Measurements from ENCODE around the gene PPP2R3B.

- TF ChIP-seq RAD21 (IDR thresholded peaks at IDR 0.05; ENCODE audit: low read depth) (no peak), EP300 (IDR thresholded peaks at IDR 0.05; ENCODE audit: borderline replicate concordance) (no peak), CREB1 (IDR thresholded peaks at IDR 0.05; ENCODE audit: low read depth) (no peak), YY1 (IDR thresholded peaks at IDR 0.05; ENCODE audit: low read depth) (no peak), TCF12 (IDR thresholded peaks at IDR 0.05; ENCODE audit: low read depth) (no peak), MAX (IDR thresholded peaks at IDR 0.05) (no peak)
- TF ChIP-seq, protein P1, sequence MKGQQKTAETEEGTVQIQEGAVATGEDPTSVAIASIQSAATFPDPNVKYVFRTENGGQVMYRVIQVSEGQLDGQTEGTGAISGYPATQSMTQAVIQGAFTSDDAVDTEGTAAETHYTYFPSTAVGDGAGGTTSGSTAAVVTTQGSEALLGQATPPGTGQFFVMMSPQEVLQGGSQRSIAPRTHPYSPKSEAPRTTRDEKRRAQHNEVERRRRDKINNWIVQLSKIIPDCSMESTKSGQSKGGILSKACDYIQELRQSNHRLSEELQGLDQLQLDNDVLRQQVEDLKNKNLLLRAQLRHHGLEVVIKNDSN (IDR thresholded peaks at IDR 0.05): no peak
- TF ChIP-seq, protein P2, sequence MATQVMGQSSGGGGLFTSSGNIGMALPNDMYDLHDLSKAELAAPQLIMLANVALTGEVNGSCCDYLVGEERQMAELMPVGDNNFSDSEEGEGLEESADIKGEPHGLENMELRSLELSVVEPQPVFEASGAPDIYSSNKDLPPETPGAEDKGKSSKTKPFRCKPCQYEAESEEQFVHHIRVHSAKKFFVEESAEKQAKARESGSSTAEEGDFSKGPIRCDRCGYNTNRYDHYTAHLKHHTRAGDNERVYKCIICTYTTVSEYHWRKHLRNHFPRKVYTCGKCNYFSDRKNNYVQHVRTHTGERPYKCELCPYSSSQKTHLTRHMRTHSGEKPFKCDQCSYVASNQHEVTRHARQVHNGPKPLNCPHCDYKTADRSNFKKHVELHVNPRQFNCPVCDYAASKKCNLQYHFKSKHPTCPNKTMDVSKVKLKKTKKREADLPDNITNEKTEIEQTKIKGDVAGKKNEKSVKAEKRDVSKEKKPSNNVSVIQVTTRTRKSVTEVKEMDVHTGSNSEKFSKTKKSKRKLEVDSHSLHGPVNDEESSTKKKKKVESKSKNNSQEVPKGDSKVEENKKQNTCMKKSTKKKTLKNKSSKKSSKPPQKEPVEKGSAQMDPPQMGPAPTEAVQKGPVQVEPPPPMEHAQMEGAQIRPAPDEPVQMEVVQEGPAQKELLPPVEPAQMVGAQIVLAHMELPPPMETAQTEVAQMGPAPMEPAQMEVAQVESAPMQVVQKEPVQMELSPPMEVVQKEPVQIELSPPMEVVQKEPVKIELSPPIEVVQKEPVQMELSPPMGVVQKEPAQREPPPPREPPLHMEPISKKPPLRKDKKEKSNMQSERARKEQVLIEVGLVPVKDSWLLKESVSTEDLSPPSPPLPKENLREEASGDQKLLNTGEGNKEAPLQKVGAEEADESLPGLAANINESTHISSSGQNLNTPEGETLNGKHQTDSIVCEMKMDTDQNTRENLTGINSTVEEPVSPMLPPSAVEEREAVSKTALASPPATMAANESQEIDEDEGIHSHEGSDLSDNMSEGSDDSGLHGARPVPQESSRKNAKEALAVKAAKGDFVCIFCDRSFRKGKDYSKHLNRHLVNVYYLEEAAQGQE (IDR thresholded peaks at IDR 0.05; ENCODE audit: low read depth): no peak
Observed at GRCh38 chrX:378443-378842, 8.3 kb downstream of the PPP2R3B start.
